Thoracic aorta (tissue), 2 donors: ENCODE results near the gene PPP1R13B. TPM values are rescaled to one million over a fixed set of nuclear protein-coding genes. Genes with fewer than 3 reads are reported as not detected.
A peak's percentile ranks its signal among the peaks of the same experiment; 100 is the strongest.

Experiments
- ATAC-seq: fragments of 150-250 bp; one replicate; pipeline ENCODE4 v1.8.0; 2017; ENCODE audit warnings: low read depth; ENCODE audit not compliant: insufficient number of reproducible peaks, low FRiP score
- DNase-seq: peaks from one replicate; pipeline ENCODE4 v3.0.0-alpha.2; 2020; ENCODE audit warnings: low spot score
- H3K27ac ChIP-seq, 2 donors: fragments of 200-600 bp; sonication (generic); 1 replicate in 1 of 2; 2 replicates in 1 of 2; pipeline ENCODE4 v1.5.1; 2016; ENCODE audit warnings: mild to moderate bottlenecking in 2 of 2, moderate library complexity in 2 of 2
- H3K27me3 ChIP-seq: fragments of 200-600 bp; sonication (generic); replicated peaks from 2 replicates; pipeline ENCODE4 v1.6.0; 2016; ENCODE audit warnings: mild to moderate bottlenecking; ENCODE audit not compliant: insufficient read depth
- H3K36me3 ChIP-seq: fragments of 200-600 bp; sonication (generic); one replicate; pipeline ENCODE4 v1.5.1; 2016
- H3K4me1 ChIP-seq, 2 donors: fragments of 200-600 bp; sonication (generic); 1 replicate in 1 of 2; 2 replicates in 1 of 2; pipeline versions ENCODE4 v1.5.1 to v1.6.0; 2016; ENCODE audit warnings: low read depth in 2 of 2, mild to moderate bottlenecking in 1 of 2; ENCODE audit not compliant: control insufficient read depth in 1 of 2
- H3K4me3 ChIP-seq: fragments of 200-600 bp; sonication (generic); 2 replicates; pipeline ENCODE4 v1.5.1; 2016; ENCODE audit warnings: mild to moderate bottlenecking
- H3K9me3 ChIP-seq: fragments of 200-600 bp; sonication (generic); 2 replicates; pipeline ENCODE4 v1.5.1; 2016
- total RNA-seq, 2 donors: library from RNA; depleted of rRNA; stranded (reverse); fragments of >200 nt; gene quantifications; one replicate each; pipeline versions ENCODE4 v1.1.0 to v1.2.3, GENCODE V29; 2016
- TF ChIP-seq, protein P1 (sequence below): fragments of 200-600 bp; sonication (generic); IDR thresholded peaks from one replicate; pipeline ENCODE4 v1.5.1; 2019; ENCODE audit warnings: antibody characterized with exemption

The PPP1R13B gene
- total RNA-seq, 2 donors from 2014 or later, result 10.7 to 15.3 TPM

GRCh38 chr14:103755060-103755459 is 92.3 kb downstream of the PPP1R13B start:
- ATAC-seq (no peak), DNase-seq (no peak)
- no peak overlapping the region for H3K4me3 ChIP-seq
- H3K27ac ChIP-seq, result no peak overlapping the region
- no peaks in the 10 kb centered on the region for H3K9me3 ChIP-seq
- no peaks in the 10 kb centered on the region for H3K27me3 ChIP-seq
- no peaks in the 10 kb centered on the region for H3K4me1 ChIP-seq
- H3K36me3 ChIP-seq, result no peaks in the 10 kb centered on the region
- TF ChIP-seq, protein P1, sequence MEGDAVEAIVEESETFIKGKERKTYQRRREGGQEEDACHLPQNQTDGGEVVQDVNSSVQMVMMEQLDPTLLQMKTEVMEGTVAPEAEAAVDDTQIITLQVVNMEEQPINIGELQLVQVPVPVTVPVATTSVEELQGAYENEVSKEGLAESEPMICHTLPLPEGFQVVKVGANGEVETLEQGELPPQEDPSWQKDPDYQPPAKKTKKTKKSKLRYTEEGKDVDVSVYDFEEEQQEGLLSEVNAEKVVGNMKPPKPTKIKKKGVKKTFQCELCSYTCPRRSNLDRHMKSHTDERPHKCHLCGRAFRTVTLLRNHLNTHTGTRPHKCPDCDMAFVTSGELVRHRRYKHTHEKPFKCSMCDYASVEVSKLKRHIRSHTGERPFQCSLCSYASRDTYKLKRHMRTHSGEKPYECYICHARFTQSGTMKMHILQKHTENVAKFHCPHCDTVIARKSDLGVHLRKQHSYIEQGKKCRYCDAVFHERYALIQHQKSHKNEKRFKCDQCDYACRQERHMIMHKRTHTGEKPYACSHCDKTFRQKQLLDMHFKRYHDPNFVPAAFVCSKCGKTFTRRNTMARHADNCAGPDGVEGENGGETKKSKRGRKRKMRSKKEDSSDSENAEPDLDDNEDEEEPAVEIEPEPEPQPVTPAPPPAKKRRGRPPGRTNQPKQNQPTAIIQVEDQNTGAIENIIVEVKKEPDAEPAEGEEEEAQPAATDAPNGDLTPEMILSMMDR, result no peak

DNA sequence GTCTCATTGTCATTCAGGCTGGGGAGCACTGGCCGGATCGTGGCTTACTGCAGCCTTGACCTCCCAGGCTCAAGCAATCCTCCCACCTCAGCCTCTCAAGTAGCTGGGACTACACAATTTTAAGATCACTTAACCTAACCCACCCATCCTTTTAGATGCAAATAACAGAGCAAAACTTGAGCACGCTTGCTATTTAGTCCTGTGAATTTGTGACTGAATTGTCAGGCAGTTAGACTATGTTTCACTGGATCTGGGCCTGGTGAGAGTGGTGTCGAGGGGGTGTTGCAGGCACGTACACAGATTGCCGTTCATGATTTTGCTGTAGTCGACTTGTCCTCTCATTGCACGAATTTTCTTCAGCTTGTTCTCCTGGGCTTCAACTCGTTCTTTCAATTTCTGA is 93.6 kb downstream of the PPP1R13B start:
- no peak for ATAC-seq
- DNase-seq, result no peak
- no peaks in the 10 kb centered on the region for H3K36me3 ChIP-seq

GRCh38 chr14:103749860-103750259 is 97.5 kb downstream of the PPP1R13B start:
- Histone ChIP-seq H3K9me3 (no peaks in the 10 kb centered on the region), H3K27me3 (no peaks in the 10 kb centered on the region), H3K27ac (no peak overlapping the region), H3K4me1 (no peaks in the 10 kb centered on the region), H3K36me3 (no peaks in the 10 kb centered on the region), H3K4me3 (no peak overlapping the region)
- ATAC-seq (no peak), DNase-seq (no peak)
- TF ChIP-seq, protein P1, result peak; percentile 18

More for the DNA sequence above, 93.6 kb downstream of the PPP1R13B start:
- TF ChIP-seq, protein P1, result no peak
- no peak overlapping the region for H3K27ac ChIP-seq
- no peaks in the 10 kb centered on the region for H3K27me3 ChIP-seq
- H3K9me3 ChIP-seq, result no peaks in the 10 kb centered on the region
- H3K4me1 ChIP-seq, result no peaks in the 10 kb centered on the region
- no peak overlapping the region for H3K4me3 ChIP-seq

DNA sequence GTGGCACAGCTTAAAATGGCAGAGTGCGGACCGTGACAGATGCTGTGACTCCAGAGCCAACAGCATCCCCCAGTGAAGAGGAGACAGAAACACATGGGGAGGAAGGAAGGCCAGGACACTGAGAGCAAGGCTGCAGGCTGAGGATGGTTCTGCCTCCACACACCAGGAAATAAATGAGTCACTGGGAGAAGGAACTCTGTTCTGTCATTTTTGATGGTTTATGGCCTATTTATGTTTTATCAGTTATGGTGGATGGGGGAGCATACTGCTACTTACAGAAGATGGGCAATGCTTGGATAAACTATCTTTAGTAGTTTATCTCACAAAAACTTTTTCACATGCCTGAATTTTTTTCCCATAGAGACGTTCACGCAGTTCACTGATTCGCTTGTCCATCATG is 97.9 kb downstream of the PPP1R13B start:
- TF ChIP-seq, protein P1, result no peak
- ATAC-seq, result no peak
- Histone ChIP-seq H3K36me3 (no peaks in the 10 kb centered on the region), H3K9me3 (no peaks in the 10 kb centered on the region), H3K27ac (no peak overlapping the region), H3K4me1 (no peaks in the 10 kb centered on the region), H3K27me3 (no peaks in the 10 kb centered on the region), H3K4me3 (no peak overlapping the region)
- DNase-seq, result no peak

DNA sequence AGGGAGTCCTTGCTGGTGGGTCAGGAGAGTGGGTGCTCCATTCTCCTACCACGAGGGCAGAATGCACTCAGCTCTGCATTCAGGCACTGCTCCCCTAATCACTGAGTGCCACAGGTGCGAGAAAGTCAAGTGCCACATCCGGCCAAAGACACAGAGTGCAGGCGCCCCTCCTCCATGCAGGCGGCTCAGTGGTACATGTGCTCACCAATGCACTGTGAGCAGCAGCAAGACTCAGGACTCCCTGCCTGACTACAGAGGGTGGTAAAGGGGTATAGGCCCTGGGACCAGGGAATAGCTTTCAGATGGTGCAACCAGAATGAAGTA is 98.9 kb downstream of the PPP1R13B start:
- no peak overlapping the region for H3K4me3 ChIP-seq
- H3K27me3 ChIP-seq, result no peaks in the 10 kb centered on the region
- ATAC-seq, result no peak
- no peaks in the 10 kb centered on the region for H3K4me1 ChIP-seq
- H3K36me3 ChIP-seq, result no peaks in the 10 kb centered on the region
- H3K27ac ChIP-seq, result no peak overlapping the region
- no peaks in the 10 kb centered on the region for H3K9me3 ChIP-seq
- TF ChIP-seq, protein P1, result no peak
- DNase-seq, result no peak
